Measurements from ENCODE around the gene PTGES2. TPM values are rescaled to one million over a fixed set of nuclear protein-coding genes. Genes with fewer than 3 reads are reported as not detected.
A peak's percentile ranks its signal among the peaks of the same experiment; 100 is the strongest.

The PTGES2 gene
- total RNA-seq, 1 donor from 2014 or later: 39.8 TPM

DNA sequence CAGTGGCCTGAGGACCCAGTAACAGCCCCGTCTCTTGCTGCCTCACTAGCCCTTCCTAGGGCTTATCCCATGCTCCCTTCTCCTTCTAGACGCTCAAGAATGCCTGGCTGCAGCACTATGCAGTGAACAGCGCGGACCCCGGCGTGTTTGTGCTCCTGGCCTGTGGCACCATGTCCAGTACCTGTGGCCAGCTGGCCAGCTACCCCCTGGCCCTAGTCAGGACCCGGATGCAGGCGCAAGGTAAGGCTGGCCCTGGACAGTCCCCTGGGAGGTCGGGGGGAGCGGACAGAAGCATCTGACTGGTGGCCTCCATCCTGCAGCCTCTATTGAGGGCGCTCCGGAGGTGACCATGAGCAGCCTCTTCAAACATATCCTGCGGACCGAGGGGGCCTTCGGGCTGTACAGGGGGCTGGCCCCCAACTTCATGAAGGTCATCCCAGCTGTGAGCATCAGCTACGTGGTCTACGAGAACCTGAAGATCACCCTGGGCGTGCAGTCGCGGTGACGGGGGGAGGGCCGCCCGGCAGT lies 20.5 kb downstream of the PTGES2 start:
- TF ChIP-seq, protein P1, sequence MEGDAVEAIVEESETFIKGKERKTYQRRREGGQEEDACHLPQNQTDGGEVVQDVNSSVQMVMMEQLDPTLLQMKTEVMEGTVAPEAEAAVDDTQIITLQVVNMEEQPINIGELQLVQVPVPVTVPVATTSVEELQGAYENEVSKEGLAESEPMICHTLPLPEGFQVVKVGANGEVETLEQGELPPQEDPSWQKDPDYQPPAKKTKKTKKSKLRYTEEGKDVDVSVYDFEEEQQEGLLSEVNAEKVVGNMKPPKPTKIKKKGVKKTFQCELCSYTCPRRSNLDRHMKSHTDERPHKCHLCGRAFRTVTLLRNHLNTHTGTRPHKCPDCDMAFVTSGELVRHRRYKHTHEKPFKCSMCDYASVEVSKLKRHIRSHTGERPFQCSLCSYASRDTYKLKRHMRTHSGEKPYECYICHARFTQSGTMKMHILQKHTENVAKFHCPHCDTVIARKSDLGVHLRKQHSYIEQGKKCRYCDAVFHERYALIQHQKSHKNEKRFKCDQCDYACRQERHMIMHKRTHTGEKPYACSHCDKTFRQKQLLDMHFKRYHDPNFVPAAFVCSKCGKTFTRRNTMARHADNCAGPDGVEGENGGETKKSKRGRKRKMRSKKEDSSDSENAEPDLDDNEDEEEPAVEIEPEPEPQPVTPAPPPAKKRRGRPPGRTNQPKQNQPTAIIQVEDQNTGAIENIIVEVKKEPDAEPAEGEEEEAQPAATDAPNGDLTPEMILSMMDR (IDR thresholded peaks at IDR 0.05; ENCODE audit: unreplicated experiment): no peak
- no peak for DNase-seq (ENCODE audit: low spot score)
- no peaks in the 10 kb centered on the region for H3K9me3 Mint-ChIP-seq (ENCODE audit: unreplicated experiment)
- H3K4me1 Mint-ChIP-seq (ENCODE audit: unreplicated experiment): no peaks in the 10 kb centered on the region
- no peak overlapping the region for H3K27ac Mint-ChIP-seq (ENCODE audit: unreplicated experiment)
- H3K27me3 Mint-ChIP-seq (ENCODE audit: unreplicated experiment): peaks cover 4% of the 10 kb centered on the region
- peaks cover 23% of the 10 kb centered on the region for H3K36me3 Mint-ChIP-seq (ENCODE audit: low read depth, unreplicated experiment)
- H3K4me3 Mint-ChIP-seq (ENCODE audit: unreplicated experiment): no peak overlapping the region

DNA sequence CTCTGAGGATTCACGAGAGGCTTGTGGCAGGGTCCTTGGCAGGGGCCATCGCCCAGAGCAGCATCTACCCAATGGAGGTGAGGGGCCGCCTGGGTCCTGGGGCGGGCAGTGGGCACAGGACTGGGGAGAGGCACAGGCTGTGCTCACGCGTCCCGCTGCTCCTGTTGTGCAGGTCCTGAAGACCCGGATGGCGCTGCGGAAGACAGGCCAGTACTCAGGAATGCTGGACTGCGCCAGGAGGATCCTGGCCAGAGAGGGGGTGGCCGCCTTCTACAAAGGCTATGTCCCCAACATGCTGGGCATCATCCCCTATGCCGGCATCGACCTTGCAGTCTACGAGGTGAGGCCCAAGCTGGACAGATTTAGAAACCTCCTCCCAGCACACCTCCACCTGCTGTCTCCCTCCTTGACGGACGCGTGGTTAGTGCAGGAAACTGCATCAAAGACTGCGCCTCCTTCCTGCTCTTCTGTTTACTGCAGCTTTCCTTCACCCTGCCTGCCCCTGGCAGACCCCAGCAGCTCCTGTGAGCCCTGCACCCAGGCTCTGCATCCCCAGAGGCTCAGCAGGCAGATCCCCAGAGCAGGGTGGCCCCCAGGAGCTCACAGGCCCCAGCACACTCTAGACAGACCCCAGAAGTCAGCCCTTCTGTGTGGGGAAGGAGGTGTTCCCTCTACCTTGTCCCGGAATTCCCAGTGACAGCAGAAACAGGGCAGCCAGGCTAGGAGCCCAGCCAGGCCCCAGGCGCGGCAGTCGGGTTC lies 21.2 kb downstream of the PTGES2 start:
- H3K36me3 Mint-ChIP-seq (ENCODE audit: low read depth, unreplicated experiment): peaks cover 26% of the 10 kb centered on the region
- H3K27me3 Mint-ChIP-seq (ENCODE audit: unreplicated experiment): peaks cover 4% of the 10 kb centered on the region
- H3K27ac Mint-ChIP-seq (ENCODE audit: unreplicated experiment): no peak overlapping the region

DNA sequence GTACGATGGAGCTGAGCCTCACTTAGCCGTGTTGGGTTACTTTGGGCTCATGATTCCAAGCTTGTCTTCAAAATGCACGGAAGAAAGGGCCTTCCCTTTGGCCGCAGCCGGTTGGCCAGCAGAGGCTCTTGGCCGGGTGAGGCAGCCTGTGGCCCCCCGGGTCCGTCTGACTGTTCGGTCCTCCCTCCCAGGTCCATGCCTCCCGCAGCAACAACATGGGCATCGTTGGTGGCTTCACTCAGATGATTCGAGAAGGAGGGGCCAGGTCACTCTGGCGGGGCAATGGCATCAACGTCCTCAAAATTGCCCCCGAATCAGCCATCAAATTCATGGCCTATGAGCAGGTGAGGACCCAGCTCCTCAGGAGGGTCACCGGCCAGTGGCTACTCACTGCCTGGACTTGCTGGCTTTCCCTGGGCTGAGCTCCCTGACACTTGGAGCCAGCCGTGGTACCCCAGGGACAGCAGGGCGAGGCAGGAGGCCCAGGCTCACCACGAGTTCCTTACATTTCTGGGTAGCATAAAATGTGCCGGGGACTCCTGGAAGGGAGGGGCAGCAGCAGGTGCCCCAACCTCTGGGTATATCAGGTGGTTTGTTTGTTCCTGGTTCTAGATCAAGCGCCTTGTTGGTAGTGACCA lies 21.9 kb downstream of the PTGES2 start:
- Mint-ChIP-seq H3K4me3 (ENCODE audit: unreplicated experiment) (no peak overlapping the region), H3K27ac (ENCODE audit: unreplicated experiment) (no peak overlapping the region), H3K27me3 (ENCODE audit: unreplicated experiment) (peaks cover 4% of the 10 kb centered on the region), H3K36me3 (ENCODE audit: low read depth, unreplicated experiment) (peaks cover 26% of the 10 kb centered on the region), H3K9me3 (ENCODE audit: unreplicated experiment) (no peaks in the 10 kb centered on the region), H3K4me1 (ENCODE audit: unreplicated experiment) (peaks cover 2% of the 10 kb centered on the region)
- no peak for DNase-seq (ENCODE audit: low spot score)
- TF ChIP-seq, protein P1 (IDR thresholded peaks at IDR 0.05; ENCODE audit: unreplicated experiment): no peak

More for the DNA sequence above, 21.2 kb downstream of the PTGES2 start:
- Mint-ChIP-seq H3K4me3 (ENCODE audit: unreplicated experiment) (peak overlapping the region; percentile 34), H3K4me1 (ENCODE audit: unreplicated experiment) (no peaks in the 10 kb centered on the region), H3K9me3 (ENCODE audit: unreplicated experiment) (no peaks in the 10 kb centered on the region)
- DNase-seq (ENCODE audit: low spot score): no peak
- TF ChIP-seq, protein P1 (IDR thresholded peaks at IDR 0.05; ENCODE audit: unreplicated experiment): no peak

DNA sequence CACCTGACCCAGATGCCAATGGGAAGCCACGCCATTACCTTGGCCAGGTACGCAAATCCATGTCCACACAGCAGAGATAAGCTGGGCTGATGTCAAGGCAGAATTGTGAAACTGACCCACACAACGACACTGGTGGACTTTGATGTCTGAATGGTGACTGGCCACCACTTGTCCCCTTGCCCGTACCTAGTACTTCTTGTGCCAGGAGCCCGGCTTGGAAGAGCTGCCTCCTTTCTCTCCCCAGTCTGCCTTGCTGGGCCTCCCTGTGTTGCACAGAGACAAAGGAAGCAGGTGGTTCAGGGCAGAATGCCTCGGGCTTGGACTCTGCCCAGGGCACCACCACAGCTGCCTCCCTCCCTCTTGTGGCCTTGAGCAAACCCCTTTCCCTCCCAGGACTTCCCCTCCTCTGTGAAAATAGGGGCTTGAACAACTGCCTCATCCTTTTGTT lies 23.3 kb downstream of the PTGES2 start:
- H3K9me3 Mint-ChIP-seq (ENCODE audit: unreplicated experiment): no peaks in the 10 kb centered on the region
- peak overlapping the region; percentile 31 for H3K27ac Mint-ChIP-seq (ENCODE audit: unreplicated experiment)
- H3K4me3 Mint-ChIP-seq (ENCODE audit: unreplicated experiment): no peak overlapping the region
- no peak for DNase-seq (ENCODE audit: low spot score)
- H3K27me3 Mint-ChIP-seq (ENCODE audit: unreplicated experiment): peaks cover 2% of the 10 kb centered on the region
- TF ChIP-seq, protein P1 (IDR thresholded peaks at IDR 0.05; ENCODE audit: unreplicated experiment): no peak
- peaks cover 15% of the 10 kb centered on the region for H3K4me1 Mint-ChIP-seq (ENCODE audit: unreplicated experiment)
- H3K36me3 Mint-ChIP-seq (ENCODE audit: low read depth, unreplicated experiment): peaks cover 21% of the 10 kb centered on the region

DNA sequence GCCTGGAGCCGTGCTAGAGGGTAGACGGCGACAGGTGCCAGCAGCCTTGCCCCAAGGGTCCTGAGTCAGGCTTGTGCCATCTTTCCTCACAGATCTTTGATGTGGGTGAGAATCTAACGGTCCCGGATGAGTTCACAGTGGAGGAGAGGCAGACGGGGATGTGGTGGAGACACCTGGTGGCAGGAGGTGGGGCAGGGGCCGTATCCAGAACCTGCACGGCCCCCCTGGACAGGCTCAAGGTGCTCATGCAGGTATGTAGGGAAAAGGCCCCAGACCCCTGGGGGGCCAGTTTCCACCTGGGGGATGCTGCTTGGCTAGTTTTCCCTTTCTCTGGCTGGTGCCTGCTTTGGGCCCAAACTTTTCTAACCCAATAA lies 24.0 kb downstream of the PTGES2 start:
- no peak overlapping the region for H3K4me3 Mint-ChIP-seq (ENCODE audit: unreplicated experiment)
- H3K36me3 Mint-ChIP-seq (ENCODE audit: low read depth, unreplicated experiment): peaks cover 21% of the 10 kb centered on the region
- no peak for DNase-seq (ENCODE audit: low spot score)
- peaks cover 6% of the 10 kb centered on the region for H3K27me3 Mint-ChIP-seq (ENCODE audit: unreplicated experiment)
- H3K27ac Mint-ChIP-seq (ENCODE audit: unreplicated experiment): no peak overlapping the region
- TF ChIP-seq, protein P1 (IDR thresholded peaks at IDR 0.05; ENCODE audit: unreplicated experiment): no peak
- no peaks in the 10 kb centered on the region for H3K9me3 Mint-ChIP-seq (ENCODE audit: unreplicated experiment)
- peaks cover 21% of the 10 kb centered on the region for H3K4me1 Mint-ChIP-seq (ENCODE audit: unreplicated experiment)

Data from endothelial cell (in vitro differentiated cells).